ENCODE results near the gene SCAMP5.
A peak's percentile ranks its signal among the peaks of the same experiment; 100 is the strongest.

The SCAMP5 gene

GRCh38 chr15:74960995-74961588 is 34.3 kb upstream of the SCAMP5 start:
- DNase-seq (ENCODE audit: low read depth), result no peak
- TF ChIP-seq, protein P1, sequence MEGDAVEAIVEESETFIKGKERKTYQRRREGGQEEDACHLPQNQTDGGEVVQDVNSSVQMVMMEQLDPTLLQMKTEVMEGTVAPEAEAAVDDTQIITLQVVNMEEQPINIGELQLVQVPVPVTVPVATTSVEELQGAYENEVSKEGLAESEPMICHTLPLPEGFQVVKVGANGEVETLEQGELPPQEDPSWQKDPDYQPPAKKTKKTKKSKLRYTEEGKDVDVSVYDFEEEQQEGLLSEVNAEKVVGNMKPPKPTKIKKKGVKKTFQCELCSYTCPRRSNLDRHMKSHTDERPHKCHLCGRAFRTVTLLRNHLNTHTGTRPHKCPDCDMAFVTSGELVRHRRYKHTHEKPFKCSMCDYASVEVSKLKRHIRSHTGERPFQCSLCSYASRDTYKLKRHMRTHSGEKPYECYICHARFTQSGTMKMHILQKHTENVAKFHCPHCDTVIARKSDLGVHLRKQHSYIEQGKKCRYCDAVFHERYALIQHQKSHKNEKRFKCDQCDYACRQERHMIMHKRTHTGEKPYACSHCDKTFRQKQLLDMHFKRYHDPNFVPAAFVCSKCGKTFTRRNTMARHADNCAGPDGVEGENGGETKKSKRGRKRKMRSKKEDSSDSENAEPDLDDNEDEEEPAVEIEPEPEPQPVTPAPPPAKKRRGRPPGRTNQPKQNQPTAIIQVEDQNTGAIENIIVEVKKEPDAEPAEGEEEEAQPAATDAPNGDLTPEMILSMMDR (conservative IDR thresholded peaks at IDR 0.05; ENCODE audit: low read depth, low read length), result no peak

DNA sequence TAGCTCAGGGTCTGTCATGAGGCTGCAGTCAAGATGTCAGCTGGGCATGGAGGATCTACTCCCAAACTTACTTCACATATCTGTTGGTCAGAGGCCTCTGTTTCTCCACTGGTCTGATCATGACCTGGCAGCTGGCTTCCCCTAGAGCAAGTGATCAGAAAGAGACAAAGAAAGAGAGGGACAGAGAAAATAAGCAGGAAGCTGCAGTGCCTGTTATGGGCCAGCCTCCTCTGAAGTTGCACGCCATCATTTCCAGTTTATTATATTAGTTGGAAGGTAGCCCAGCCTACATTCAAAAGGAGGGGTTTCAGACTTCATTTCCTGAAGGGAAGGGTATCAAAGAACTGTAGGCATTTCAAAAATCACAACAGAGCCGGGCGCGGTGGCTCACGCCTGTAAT is 33.7 kb upstream of the SCAMP5 start:
- TF ChIP-seq, protein P1 (conservative IDR thresholded peaks at IDR 0.05; ENCODE audit: low read depth, low read length), result no peak
- DNase-seq (ENCODE audit: low read depth), result no peak
- no peak overlapping the region for H3K4me3 ChIP-seq (ENCODE audit: low read depth, low read length)

More at GRCh38 chr15:74960995-74961588, 34.3 kb upstream of the SCAMP5 start:
- H3K4me3 ChIP-seq (ENCODE audit: low read depth, low read length), result no peak overlapping the region

DNA sequence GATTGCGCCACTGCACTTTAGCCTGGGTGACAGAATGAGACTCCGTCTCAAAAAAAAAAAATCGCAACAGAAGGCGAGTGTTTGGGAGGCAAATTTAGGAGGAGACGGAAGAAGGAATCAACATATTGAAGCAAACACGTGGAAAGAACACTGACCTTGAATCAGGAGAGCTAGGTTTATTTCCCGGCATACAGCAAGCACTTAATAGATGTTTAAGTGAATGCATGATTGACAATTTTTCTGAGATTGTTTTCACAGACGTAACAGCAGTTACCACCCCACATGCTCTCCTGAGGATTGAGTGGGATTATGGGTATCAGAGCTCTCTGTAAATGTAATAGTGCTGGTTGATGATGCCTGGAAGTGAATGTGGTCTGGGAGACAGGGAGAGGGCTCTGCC is 33.1 kb upstream of the SCAMP5 start:
- no peak for DNase-seq (ENCODE audit: low read depth)
- TF ChIP-seq, protein P1 (conservative IDR thresholded peaks at IDR 0.05; ENCODE audit: low read depth, low read length), result no peak
- H3K4me3 ChIP-seq (ENCODE audit: low read depth, low read length), result no peak overlapping the region

- H3K4me3 ChIP-seq (ENCODE audit: low read depth, low read length), result no peak overlapping the region
- DNase-seq (ENCODE audit: low read depth), result no peak
- TF ChIP-seq, protein P1 (conservative IDR thresholded peaks at IDR 0.05; ENCODE audit: low read depth, low read length), result no peak
Observed at GRCh38 chr15:74962671-74963070, 32.7 kb upstream of the SCAMP5 start.

GRCh38 chr15:74963213-74963612 is 32.1 kb upstream of the SCAMP5 start:
- no peak overlapping the region for H3K4me3 ChIP-seq (ENCODE audit: low read depth, low read length)
- TF ChIP-seq, protein P1 (conservative IDR thresholded peaks at IDR 0.05; ENCODE audit: low read depth, low read length), result no peak
- no peak for DNase-seq (ENCODE audit: low read depth)

DNA sequence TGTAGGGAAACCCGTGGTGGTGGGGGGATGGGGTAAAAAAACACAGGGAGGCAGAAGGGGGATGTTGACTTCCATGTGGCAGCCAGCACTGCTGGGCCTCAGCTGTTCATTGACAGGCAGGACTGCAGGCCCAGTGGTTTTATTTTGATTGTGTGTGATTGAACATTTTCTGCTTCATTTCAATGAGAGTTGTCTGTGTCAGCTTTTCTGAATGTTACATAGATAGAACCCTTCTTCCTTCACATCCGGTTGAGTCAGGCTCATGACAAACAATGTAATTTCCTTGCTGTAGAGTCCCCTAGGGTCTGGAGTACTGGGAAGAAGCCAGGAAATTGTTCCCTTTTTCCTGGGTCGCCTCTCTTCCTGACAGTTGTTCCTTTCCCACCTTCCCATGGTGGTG is 30.6 kb upstream of the SCAMP5 start:
- DNase-seq (ENCODE audit: low read depth), result peak; percentile 49
- TF ChIP-seq, protein P1 (conservative IDR thresholded peaks at IDR 0.05; ENCODE audit: low read depth, low read length), result no peak
- H3K4me3 ChIP-seq (ENCODE audit: low read depth, low read length), result no peak overlapping the region

DNA sequence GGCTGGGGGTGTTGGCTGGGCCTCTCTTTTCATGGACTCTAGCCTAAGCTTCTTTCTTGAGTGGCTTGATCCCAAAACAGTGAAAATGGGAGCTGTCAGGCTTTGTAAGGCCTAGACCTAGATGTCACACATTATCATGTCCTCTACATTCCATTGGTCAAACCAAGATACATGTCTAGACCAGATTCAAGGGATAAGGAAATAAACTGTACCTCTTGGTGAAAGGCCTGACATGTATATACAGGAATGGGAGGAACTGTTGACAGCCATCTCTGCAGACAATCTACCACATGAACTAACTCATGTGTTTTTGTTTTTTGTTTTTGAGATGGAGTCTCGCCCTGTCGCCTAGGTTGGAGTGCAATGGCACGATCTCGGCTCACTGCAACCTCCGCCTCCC is 27.7 kb upstream of the SCAMP5 start:
- no peak for DNase-seq (ENCODE audit: low read depth)
- no peak overlapping the region for H3K4me3 ChIP-seq (ENCODE audit: low read depth, low read length)
- TF ChIP-seq, protein P1 (conservative IDR thresholded peaks at IDR 0.05; ENCODE audit: low read depth, low read length), result no peak
